HCT116 (cell line): ENCODE results near the gene ZNF777. TPM values are rescaled to one million over a fixed set of nuclear protein-coding genes. Genes with fewer than 3 reads are reported as not detected.

ENCODE experiments used
- ATAC-seq: fragments of 200-7000 bp; cut with Tn5 transposase; 2 replicates; pipeline ENCODE4 v1.9.1; 2020; ENCODE audit warnings: mild to moderate bottlenecking, moderate library complexity
- BruUV-seq: library from RNA; stranded (reverse); fragments of 400-500 nt; replicated peaks from 2 replicates; lab custom pipeline; 2021; lab: Mats Ljungman, UMichigan
- CTCF ChIA-PET: fragments of 300-600 bp; sonication (Branson Sonifier 250); formaldehyde crosslinking; loops from one replicate; lab custom pipeline; 2021; ENCODE audit warnings: antibody characterized with exemption; lab: Charles Lee
- POLR2A ChIA-PET: fragments of 300-600, 350-600 bp; sonication (Branson Sonifier 250); formaldehyde crosslinking; loops from one replicate; lab custom pipeline; 2021; ENCODE audit warnings: antibody characterized with exemption; lab: Charles Lee
- RAD21 ChIA-PET, 2 experiments: fragments of 300-600 bp; sonication (Branson Sonifier 250); formaldehyde crosslinking; loops; one replicate each; lab custom pipeline; 2023; ENCODE audit warnings: low total read pairs in 2 of 2; ENCODE audit not compliant: uncharacterized antibody in 2 of 2, unreplicated experiment in 2 of 2, low non-redundant PET in 1 of 2; lab: Charles Lee
- DNase-seq: peaks from one replicate; pipeline ENCODE4 v3.0.0-alpha.2; 2010; ENCODE audit warnings: low read depth, low spot score
- H2AFZ ChIP-seq: fragments of 200-600 bp; shearing (Covaris generic), sonication (generic); 2 replicates; pipeline ENCODE4 v1.6.1; 2017; ENCODE audit warnings: low read depth, mixed run types, mixed read lengths, antibody characterized with exemption, low read length; ENCODE audit not compliant: poor library complexity, severe bottlenecking
- H3K27ac ChIP-seq: 2 replicates; pipeline ENCODE4 v1.5.1; 2012; ENCODE audit warnings: low read depth, low read length
- H3K27me3 ChIP-seq: fragments of 200-600 bp; sonication (generic); 2 replicates; pipeline ENCODE4 v1.6.1; 2016; ENCODE audit warnings: mixed run types, low read length, mixed read lengths; ENCODE audit not compliant: insufficient read depth
- H3K36me3 ChIP-seq, 2 experiments: fragments of 200-500 bp in 1 of 2; fragments of 200-600 bp in 1 of 2; sonication (Bioruptor generic) in 1 of 2; sonication (generic) in 1 of 2; 2 replicates each; pipeline versions ENCODE4 v1.5.1 to v1.6.1; 2014 to 2016; ENCODE audit warnings: low read length in 2 of 2, inconsistent platforms in 1 of 2, mixed read lengths in 1 of 2, mixed run types in 1 of 2; ENCODE audit not compliant: insufficient read depth in 2 of 2, control insufficient read depth in 1 of 2
- H3K4me1 ChIP-seq, 2 experiments: fragments of 200-600 bp in 1 of 2; sonication (generic) in 1 of 2; 2 replicates each; pipeline versions ENCODE4 v1.5.1 to v1.6.1; 2012 to 2017; ENCODE audit warnings: low read length in 2 of 2, inconsistent platforms in 1 of 2, mild to moderate bottlenecking in 1 of 2, mixed read lengths in 1 of 2, mixed run types in 1 of 2, moderate library complexity in 1 of 2; ENCODE audit not compliant: insufficient read depth in 2 of 2, control insufficient read depth in 1 of 2
- H3K4me2 ChIP-seq: fragments of 200-600 bp; sonication (generic); 2 replicates; pipeline ENCODE4 v1.6.1; 2017; ENCODE audit warnings: mixed run types, low read length, mixed read lengths
- H3K4me3 ChIP-seq, 2 experiments: fragments of 200-600 bp in 1 of 2; sonication (generic) in 1 of 2; replicated peaks in 1 of 2; 2 replicates each; pipeline ENCODE4 v1.5.1; 2011 to 2016; ENCODE audit warnings: low read length in 2 of 2, control low read depth in 1 of 2, low read depth in 1 of 2, mild to moderate bottlenecking in 1 of 2, mixed read lengths in 1 of 2, mixed run types in 1 of 2
- H3K79me2 ChIP-seq: fragments of 200-600 bp; sonication (generic); 2 replicates; pipeline ENCODE4 v1.6.1; 2017; ENCODE audit warnings: mild to moderate bottlenecking, mixed run types, low read length, moderate library complexity, mixed read lengths; ENCODE audit not compliant: insufficient read depth
- H3K9ac ChIP-seq: fragments of 200-600 bp; sonication (generic); 2 replicates; pipeline ENCODE4 v1.6.1; 2016; ENCODE audit warnings: low read length, mixed read lengths
- H3K9me2 ChIP-seq: fragments of 200-600 bp; sonication (generic), shearing (Covaris generic); 2 replicates; pipeline ENCODE4 v1.6.1; 2017; ENCODE audit warnings: mixed run types, mild to moderate bottlenecking, moderate library complexity; ENCODE audit not compliant: insufficient read depth
- H3K9me3 ChIP-seq, 2 experiments: fragments of 200-500 bp in 1 of 2; fragments of 200-600 bp in 1 of 2; sonication (Bioruptor generic) in 1 of 2; sonication (generic) in 1 of 2; 2 replicates each; pipeline ENCODE4 v1.6.1; 2014 to 2017; ENCODE audit warnings: low read length in 2 of 2, mixed read lengths in 2 of 2, inconsistent platforms in 1 of 2, low read depth in 1 of 2, mild to moderate bottlenecking in 1 of 2, mixed run types in 1 of 2, moderate library complexity in 1 of 2; ENCODE audit not compliant: control insufficient read depth in 1 of 2, insufficient read depth in 1 of 2
- H4K20me1 ChIP-seq: fragments of 200-600 bp; sonication (generic), shearing (Covaris generic); 2 replicates; pipeline ENCODE4 v1.6.1; 2017; ENCODE audit warnings: mixed run types, mild to moderate bottlenecking, moderate library complexity; ENCODE audit not compliant: insufficient read depth
- CBX3 ChIP-seq: IDR thresholded peaks from 2 replicates; pipeline ENCODE4 v1.6.1; 2012; ENCODE audit warnings: low read depth
- CEBPB ChIP-seq: IDR thresholded peaks from 2 replicates; pipeline ENCODE4 v1.6.1; 2012; ENCODE audit warnings: low read depth
- CTCF ChIP-seq, 3 experiments: fragments of 200-600 bp in 1 of 3; sonication (generic) in 1 of 3; IDR thresholded peaks in 2 of 3; conservative IDR thresholded peaks in 1 of 3; 2 replicates each; pipeline ENCODE4 v1.5.1; 2012 to 2017; ENCODE audit warnings: low read depth in 2 of 3, low read length in 2 of 3, antibody characterized with exemption in 1 of 3, borderline replicate concordance in 1 of 3, control low read depth in 1 of 3, mild to moderate bottlenecking in 1 of 3, mixed read lengths in 1 of 3, mixed run types in 1 of 3, moderate library complexity in 1 of 3; ENCODE audit not compliant: insufficient read depth in 1 of 3
- EZH2phosphoT487 ChIP-seq: fragments of 200-600 bp; IDR thresholded peaks from 2 replicates; pipeline ENCODE4 v1.6.1; 2018; ENCODE audit warnings: antibody characterized with exemption, borderline replicate concordance
- MAX ChIP-seq: IDR thresholded peaks from 2 replicates; pipeline ENCODE4 v1.6.1; 2012
- ZFX ChIP-seq: fragments of 450-650 bp; IDR thresholded peaks from 2 replicates; pipeline ENCODE4 v1.6.1; 2017
- intact Hi-C: fragments of 100-400 bp; cut with micrococcal nuclease; formaldehyde crosslinking; loops from 2 replicates; pipeline ENCODE4 v1.10.0; 2022
- total RNA-seq: library from RNA; stranded (reverse); gene quantifications from one replicate; pipeline ENCODE4 v1.2.1, GENCODE V29; 2021; ENCODE audit not compliant: unreplicated experiment

The ZNF777 gene
- total RNA-seq, 1 experiment from 2014 or later: 15.6 TPM

GRCh38 chr7:149459540-149460452 is 1.1 kb downstream of the ZNF777 start:
- intact Hi-C loops: loop anchor here (5.0 kb wide), 1 partner anchor 197 kb away; the partner anchor contains the start of gene ZNF783
- no TSS peak for BruUV-seq
- H3K79me2 ChIP-seq: peaks cover 29% of the 10 kb centered on the region
- POLR2A ChIA-PET: interaction anchor here (0.6 kb wide), 1 partner anchor 229 kb away, joined by 3 read pairs; no protein-coding TSS in a partner anchor
- no peak overlapping the region for H2AFZ ChIP-seq
- no peaks in the 10 kb centered on the region for H3K9me2 ChIP-seq
- H3K27me3 ChIP-seq: no peaks in the 10 kb centered on the region
- peak overlapping the region; percentile 85 for H3K4me2 ChIP-seq
- 0 out of 4 replicates have a peak, but pooled peaks cover 2 to 5% of the 10 kb centered on the region in 2 experiments for H3K36me3 ChIP-seq
- H3K4me1 ChIP-seq: peaks cover 11 to 19% of the 10 kb centered on the region in 2 experiments; a peak in 2 of 4 replicates
- ATAC-seq (peak; percentile 55), DNase-seq (no peak)
- no peaks in the 10 kb centered on the region for H4K20me1 ChIP-seq
- no peaks in the 10 kb centered on the region for H3K9me3 ChIP-seq
- peak overlapping the region; percentile 61 to 84 for H3K4me3 ChIP-seq
- peak overlapping the region; percentile 85; the same call in 1 of the 2 replicates for H3K27ac ChIP-seq
- peak overlapping the region; percentile 78 for H3K9ac ChIP-seq
- TF ChIP-seq ZFX: peak; percentile 96
- TF ChIP-seq EZH2phosphoT487: no peak
- TF ChIP-seq, all 23 proteins: peak for 1
- ChIA-PET RAD21 (no interaction called here), CTCF (interaction anchor here (0.8 to 1.5 kb wide), 4 partner anchors 17 to 198 kb away, joined by 3 to 5 read pairs (median 4); partner anchors contain the start of gene ZNF783)

GRCh38 chr7:149459201-149459539 is 1.7 kb downstream of the ZNF777 start:
- Histone ChIP-seq H3K27me3 (no peaks in the 10 kb centered on the region), H3K9me2 (no peaks in the 10 kb centered on the region), H3K4me3 (peak overlapping the region; percentile 61 to 68), H2AFZ (no peak overlapping the region), H3K79me2 (peaks cover 29% of the 10 kb centered on the region), H3K36me3 (peaks cover 2 to 8% of the 10 kb centered on the region in 2 experiments; a peak in 2 of 4 replicates), H3K9me3 (no peaks in the 10 kb centered on the region), H3K9ac (peak overlapping the region; percentile 70), H3K4me1 (peaks cover 11 to 19% of the 10 kb centered on the region in 2 experiments; a peak in 2 of 4 replicates), H3K27ac (peak overlapping the region; percentile 85; the same call in 1 of the 2 replicates), H3K4me2 (peak overlapping the region; percentile 85), H4K20me1 (no peaks in the 10 kb centered on the region)
- POLR2A ChIA-PET: interaction anchor here (0.5 to 0.6 kb wide), 2 partner anchors 228 to 296 kb away, joined by 3 read pairs; no protein-coding TSS in a partner anchor
- ATAC-seq: no peak; the same call in 1 of the 2 replicates
- DNase-seq: no peak
- TF ChIP-seq CEBPB (no peak), CBX3 (no peak), MAX (no peak), CTCF (IDR thresholded peaks at IDR 0.05 in 2 of 3, conservative IDR thresholded peaks at IDR 0.05 in 1 of 3; ENCODE audit: borderline replicate concordance in 1 of 3, insufficient read depth in 1 of 3, low read depth in 2 of 3, low read length in 2 of 3) (no peak)
- no TSS peak for BruUV-seq
- CTCF ChIA-PET: interaction anchor here (0.9 to 1.2 kb wide), 2 partner anchors 36 to 149 kb away, joined by 3 to 4 read pairs; no protein-coding TSS in a partner anchor
- intact Hi-C loops: loop anchor here (5.0 kb wide), 1 partner anchor 197 kb away; the partner anchor contains the start of gene ZNF783
- RAD21 ChIA-PET: no interaction called here
